ENCODE results near the gene PNPLA1.

The PNPLA1 gene, protein sequence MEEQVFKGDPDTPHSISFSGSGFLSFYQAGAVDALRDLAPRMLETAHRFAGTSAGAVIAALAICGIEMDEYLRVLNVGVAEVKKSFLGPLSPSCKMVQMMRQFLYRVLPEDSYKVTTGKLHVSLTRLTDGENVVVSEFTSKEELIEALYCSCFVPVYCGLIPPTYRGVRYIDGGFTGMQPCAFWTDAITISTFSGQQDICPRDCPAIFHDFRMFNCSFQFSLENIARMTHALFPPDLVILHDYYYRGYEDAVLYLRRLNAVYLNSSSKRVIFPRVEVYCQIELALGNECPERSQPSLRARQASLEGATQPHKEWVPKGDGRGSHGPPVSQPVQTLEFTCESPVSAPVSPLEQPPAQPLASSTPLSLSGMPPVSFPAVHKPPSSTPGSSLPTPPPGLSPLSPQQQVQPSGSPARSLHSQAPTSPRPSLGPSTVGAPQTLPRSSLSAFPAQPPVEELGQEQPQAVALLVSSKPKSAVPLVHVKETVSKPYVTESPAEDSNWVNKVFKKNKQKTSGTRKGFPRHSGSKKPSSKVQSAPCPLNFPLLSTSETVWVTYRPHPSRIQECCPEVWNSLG

DNA sequence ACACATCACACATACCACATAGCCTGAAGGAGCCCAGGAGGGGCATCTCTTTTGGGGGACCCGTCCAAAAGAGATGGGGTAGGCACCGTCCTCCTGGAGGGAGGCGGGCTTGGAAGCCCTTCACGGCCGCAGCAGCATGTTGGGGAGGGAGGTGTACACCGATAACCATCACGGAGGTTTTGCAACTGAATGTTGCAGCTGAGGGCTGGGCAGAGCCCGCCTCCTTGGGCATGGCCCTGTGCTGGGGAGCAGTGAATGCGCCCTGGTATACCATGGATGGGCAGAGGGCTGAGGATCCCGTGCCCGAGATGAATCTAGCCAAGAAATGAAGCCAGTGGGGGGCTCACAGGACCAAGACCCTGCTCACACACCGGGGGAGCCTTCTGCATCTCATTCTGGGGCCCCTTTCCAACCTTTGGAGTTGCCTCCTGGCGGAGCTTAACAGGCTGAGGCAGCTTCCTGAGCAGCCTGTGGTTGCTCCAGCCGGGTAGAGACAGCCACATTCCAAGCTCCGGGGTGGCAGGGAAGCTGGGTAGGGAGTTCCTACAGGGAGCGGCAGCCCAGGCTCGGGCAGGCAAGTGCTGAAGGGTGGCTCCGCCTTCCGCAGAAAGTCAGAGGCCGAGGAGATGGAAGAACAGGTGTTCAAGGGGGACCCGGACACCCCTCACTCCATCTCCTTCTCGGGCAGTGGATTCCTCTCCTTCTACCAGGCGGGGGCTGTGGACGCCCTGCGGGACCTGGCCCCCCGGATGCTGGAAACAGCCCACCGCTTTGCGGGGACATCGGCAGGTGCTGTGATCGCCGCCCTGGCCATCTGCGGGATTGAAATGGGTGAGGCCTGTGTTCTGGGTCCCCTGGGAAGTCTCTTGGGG is at the start of gene PNPLA1:
Gene PNPLA1 (plus strand): TSS at position 227 of the 872 bp plus-strand sequence. CDS start 400 bp downstream, at position 627.
- H3K4me1 ChIP-seq (ENCODE audit: control insufficient read depth in 1 of 2, insufficient read depth in 2 of 2, low read length in 2 of 2), result peaks cover 0 to 3% of the 10 kb centered on the region in 2 donors
- no peak within 1 kb of the TSS for H3K27ac ChIP-seq (ENCODE audit: low read length)
- H3K4me3 ChIP-seq (ENCODE audit: low read depth in 1 of 2, low read length in 2 of 2), result no peak within 1 kb of the TSS
- no peaks in the 10 kb centered on the region for H3K27me3 ChIP-seq (ENCODE audit: low read depth, low read length)
- H3K9me3 ChIP-seq (ENCODE audit: control insufficient read depth in 1 of 2, low read length in 2 of 2), result peaks cover 7 to 10% of the 10 kb centered on the region in 2 donors
- H3K36me3 ChIP-seq (ENCODE audit: control insufficient read depth in 1 of 2, insufficient read depth in 2 of 2, low read length in 2 of 2), result no peaks in the 10 kb centered on the region

DNA sequence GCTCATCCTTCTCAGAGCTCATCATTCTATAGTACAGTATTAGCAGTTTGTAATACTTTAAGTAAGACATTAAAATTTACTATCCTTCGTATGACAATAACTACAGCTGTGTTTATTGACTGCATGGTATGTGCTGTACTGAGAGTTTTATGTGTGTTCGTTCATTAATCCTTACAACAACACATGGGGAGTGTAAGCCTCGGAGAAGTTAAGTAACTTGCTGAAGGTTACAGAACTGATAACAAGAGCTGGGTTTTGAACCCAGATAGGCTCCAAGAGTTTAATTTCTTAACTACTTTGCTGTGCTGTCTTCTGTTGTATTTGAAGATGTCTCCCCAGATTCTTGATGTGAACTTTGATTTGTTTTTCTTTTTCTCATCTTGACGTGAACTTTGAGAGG is 49.6 kb upstream of the PNPLA1 start:
- Histone ChIP-seq H3K36me3 (ENCODE audit: control insufficient read depth in 1 of 2, insufficient read depth in 2 of 2, low read length in 2 of 2) (peaks cover 48 to 75% of the 10 kb centered on the region in 2 donors), H3K9me3 (ENCODE audit: control insufficient read depth in 1 of 2, low read length in 2 of 2) (no peaks in the 10 kb centered on the region), H3K27ac (ENCODE audit: low read length) (no peak overlapping the region), H3K4me1 (ENCODE audit: control insufficient read depth in 1 of 2, insufficient read depth in 2 of 2, low read length in 2 of 2) (no peaks in the 10 kb centered on the region), H3K27me3 (ENCODE audit: low read depth, low read length) (no peaks in the 10 kb centered on the region), H3K4me3 (ENCODE audit: low read depth in 1 of 2, low read length in 2 of 2) (no peak overlapping the region)

DNA sequence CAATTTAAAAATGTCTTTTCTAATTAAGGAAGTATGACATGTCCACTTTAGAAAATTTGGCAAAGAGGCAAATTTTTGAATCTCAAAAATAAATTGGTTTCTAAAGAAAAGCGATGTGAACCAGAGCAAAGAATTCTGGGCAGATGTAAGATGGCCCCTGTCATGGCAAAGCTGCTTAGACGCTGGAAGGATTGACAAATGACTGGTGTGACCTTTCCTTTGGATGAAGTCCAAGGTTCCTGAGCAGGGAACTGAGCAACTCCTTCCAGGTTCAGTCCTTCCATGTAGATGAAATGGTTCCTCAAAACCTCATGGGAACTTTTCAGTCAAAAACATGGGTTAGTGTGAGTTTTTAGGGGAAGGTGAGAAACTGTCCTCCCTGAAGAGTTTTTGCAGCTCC is 48.2 kb upstream of the PNPLA1 start:
- H3K27ac ChIP-seq (ENCODE audit: low read length), result no peak overlapping the region
- H3K4me3 ChIP-seq (ENCODE audit: low read depth in 1 of 2, low read length in 2 of 2), result no peak overlapping the region
- no peaks in the 10 kb centered on the region for H3K27me3 ChIP-seq (ENCODE audit: low read depth, low read length)
- H3K36me3 ChIP-seq (ENCODE audit: control insufficient read depth in 1 of 2, insufficient read depth in 2 of 2, low read length in 2 of 2), result peaks cover 60 to 80% of the 10 kb centered on the region in 2 donors
- no peaks in the 10 kb centered on the region for H3K4me1 ChIP-seq (ENCODE audit: control insufficient read depth in 1 of 2, insufficient read depth in 2 of 2, low read length in 2 of 2)
- no peaks in the 10 kb centered on the region for H3K9me3 ChIP-seq (ENCODE audit: control insufficient read depth in 1 of 2, low read length in 2 of 2)

DNA sequence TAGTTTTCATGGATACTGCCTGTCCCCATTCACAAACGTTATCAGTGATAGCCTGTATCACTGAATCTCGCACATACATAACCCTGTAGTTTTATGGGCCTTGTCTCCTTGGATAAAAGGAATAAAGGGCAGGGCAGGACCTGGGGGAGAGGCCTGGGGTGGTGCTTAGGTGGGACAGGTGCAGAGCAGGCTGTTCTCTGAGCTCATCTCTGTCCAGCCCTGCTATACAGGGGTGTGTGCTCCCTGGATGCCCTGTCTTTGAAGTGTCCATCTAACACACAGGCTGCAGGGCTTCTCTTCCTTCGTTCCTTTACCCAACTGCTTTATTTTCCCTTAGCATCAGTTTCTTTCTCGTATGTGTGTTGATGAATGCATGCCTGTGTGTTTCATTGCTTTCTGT is 46.9 kb upstream of the PNPLA1 start:
- Histone ChIP-seq H3K9me3 (ENCODE audit: control insufficient read depth in 1 of 2, low read length in 2 of 2) (no peaks in the 10 kb centered on the region), H3K4me1 (ENCODE audit: control insufficient read depth in 1 of 2, insufficient read depth in 2 of 2, low read length in 2 of 2) (no peaks in the 10 kb centered on the region), H3K27ac (ENCODE audit: low read length) (no peak overlapping the region), H3K27me3 (ENCODE audit: low read depth, low read length) (no peaks in the 10 kb centered on the region), H3K36me3 (ENCODE audit: control insufficient read depth in 1 of 2, insufficient read depth in 2 of 2, low read length in 2 of 2) (peaks cover 53 to 73% of the 10 kb centered on the region in 2 donors), H3K4me3 (ENCODE audit: low read depth in 1 of 2, low read length in 2 of 2) (no peak overlapping the region)

DNA sequence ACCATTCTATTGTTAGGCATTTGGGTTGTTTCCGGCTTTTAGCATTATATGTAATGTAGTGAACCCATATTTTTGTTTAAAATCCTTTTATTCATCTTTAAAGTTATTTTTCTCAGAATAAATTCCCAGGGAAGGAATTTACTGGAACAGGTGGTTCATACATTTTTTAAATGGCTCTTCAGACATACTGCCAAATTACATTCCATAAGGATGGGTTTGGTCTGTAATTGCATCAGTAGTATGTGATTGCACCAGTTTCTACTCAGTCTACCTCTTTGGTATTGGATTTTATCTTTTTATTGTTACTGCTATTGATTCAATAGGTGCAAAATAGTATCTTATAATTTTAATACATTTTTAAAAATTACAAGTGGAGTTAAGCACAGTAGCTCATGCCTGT is 46.2 kb upstream of the PNPLA1 start:
- H3K4me1 ChIP-seq (ENCODE audit: control insufficient read depth in 1 of 2, insufficient read depth in 2 of 2, low read length in 2 of 2), result no peaks in the 10 kb centered on the region

DNA sequence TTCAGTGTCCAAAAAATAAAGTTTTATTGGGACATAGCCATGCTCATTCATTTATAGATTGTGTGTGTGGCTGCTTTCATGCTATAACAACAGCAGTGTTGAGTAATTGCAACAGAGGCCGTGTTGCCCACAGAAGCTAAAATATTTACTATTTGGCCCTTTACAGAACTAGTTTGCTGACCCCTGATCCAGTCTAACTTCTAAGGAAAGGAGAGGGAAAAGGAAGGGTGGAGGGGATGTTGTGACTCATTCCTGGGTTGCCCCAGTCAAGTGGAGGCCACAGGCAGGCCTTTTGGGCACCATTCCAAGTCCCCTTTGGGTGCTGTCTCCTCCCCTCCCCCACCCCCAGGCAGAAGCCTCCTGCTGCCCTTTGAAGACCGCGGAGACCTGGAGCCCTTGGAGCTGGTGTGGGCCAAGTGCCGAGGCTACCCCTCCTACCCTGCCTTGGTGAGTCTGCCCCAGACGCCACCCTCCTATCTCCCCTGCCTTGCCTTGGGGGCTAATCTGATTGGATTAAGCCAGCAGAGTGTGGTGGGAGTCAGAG is 44.9 kb upstream of the PNPLA1 start:
- Histone ChIP-seq H3K27ac (ENCODE audit: low read length) (no peak overlapping the region), H3K9me3 (ENCODE audit: control insufficient read depth in 1 of 2, low read length in 2 of 2) (no peaks in the 10 kb centered on the region), H3K4me3 (ENCODE audit: low read depth in 1 of 2, low read length in 2 of 2) (no peak overlapping the region), H3K4me1 (ENCODE audit: control insufficient read depth in 1 of 2, insufficient read depth in 2 of 2, low read length in 2 of 2) (no peaks in the 10 kb centered on the region), H3K36me3 (ENCODE audit: control insufficient read depth in 1 of 2, insufficient read depth in 2 of 2, low read length in 2 of 2) (peaks cover 57 to 73% of the 10 kb centered on the region in 2 donors), H3K27me3 (ENCODE audit: low read depth, low read length) (no peaks in the 10 kb centered on the region)

More for the DNA sequence above, 46.2 kb upstream of the PNPLA1 start:
- no peaks in the 10 kb centered on the region for H3K27me3 ChIP-seq (ENCODE audit: low read depth, low read length)
- H3K36me3 ChIP-seq (ENCODE audit: control insufficient read depth in 1 of 2, insufficient read depth in 2 of 2, low read length in 2 of 2), result peaks cover 56 to 73% of the 10 kb centered on the region in 2 donors
- no peaks in the 10 kb centered on the region for H3K9me3 ChIP-seq (ENCODE audit: control insufficient read depth in 1 of 2, low read length in 2 of 2)
- no peak overlapping the region for H3K4me3 ChIP-seq (ENCODE audit: low read depth in 1 of 2, low read length in 2 of 2)
- no peak overlapping the region for H3K27ac ChIP-seq (ENCODE audit: low read length)

DNA sequence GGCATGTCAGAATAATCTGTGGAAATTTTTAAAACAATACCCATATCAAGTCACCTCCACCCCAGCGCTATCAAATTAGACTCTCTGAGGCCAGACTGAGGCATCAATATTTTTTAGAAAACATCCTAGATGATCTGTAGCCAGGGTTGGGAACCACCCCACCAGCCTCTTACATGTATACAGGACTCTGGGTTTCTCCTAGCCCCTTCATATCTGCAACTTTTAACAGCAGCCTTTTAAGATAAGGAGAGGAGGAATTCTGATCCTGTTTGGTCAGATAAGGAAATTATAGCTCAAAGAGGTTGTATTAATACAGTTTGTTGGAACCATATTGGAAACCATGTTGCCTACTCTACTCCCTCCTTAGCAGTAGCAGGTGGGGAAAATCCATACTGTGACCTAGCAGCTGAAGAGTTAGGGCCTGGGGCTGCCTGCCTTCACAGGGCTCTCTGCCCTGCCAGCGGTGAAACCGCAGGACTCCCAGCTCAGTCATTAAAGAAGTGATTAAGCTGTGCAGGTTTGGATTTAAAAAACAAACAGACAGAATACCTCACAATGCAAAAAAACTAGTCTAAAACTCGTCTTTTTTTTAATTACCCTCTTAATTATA is 43.3 kb upstream of the PNPLA1 start:
- no peaks in the 10 kb centered on the region for H3K4me1 ChIP-seq (ENCODE audit: control insufficient read depth in 1 of 2, insufficient read depth in 2 of 2, low read length in 2 of 2)
- no peaks in the 10 kb centered on the region for H3K27me3 ChIP-seq (ENCODE audit: low read depth, low read length)
- H3K4me3 ChIP-seq (ENCODE audit: low read depth in 1 of 2, low read length in 2 of 2), result no peak overlapping the region
- H3K27ac ChIP-seq (ENCODE audit: low read length), result no peak overlapping the region
- H3K36me3 ChIP-seq (ENCODE audit: control insufficient read depth in 1 of 2, insufficient read depth in 2 of 2, low read length in 2 of 2), result peaks cover 63 to 89% of the 10 kb centered on the region in 2 donors
- H3K9me3 ChIP-seq (ENCODE audit: control insufficient read depth in 1 of 2, low read length in 2 of 2), result no peaks in the 10 kb centered on the region

DNA sequence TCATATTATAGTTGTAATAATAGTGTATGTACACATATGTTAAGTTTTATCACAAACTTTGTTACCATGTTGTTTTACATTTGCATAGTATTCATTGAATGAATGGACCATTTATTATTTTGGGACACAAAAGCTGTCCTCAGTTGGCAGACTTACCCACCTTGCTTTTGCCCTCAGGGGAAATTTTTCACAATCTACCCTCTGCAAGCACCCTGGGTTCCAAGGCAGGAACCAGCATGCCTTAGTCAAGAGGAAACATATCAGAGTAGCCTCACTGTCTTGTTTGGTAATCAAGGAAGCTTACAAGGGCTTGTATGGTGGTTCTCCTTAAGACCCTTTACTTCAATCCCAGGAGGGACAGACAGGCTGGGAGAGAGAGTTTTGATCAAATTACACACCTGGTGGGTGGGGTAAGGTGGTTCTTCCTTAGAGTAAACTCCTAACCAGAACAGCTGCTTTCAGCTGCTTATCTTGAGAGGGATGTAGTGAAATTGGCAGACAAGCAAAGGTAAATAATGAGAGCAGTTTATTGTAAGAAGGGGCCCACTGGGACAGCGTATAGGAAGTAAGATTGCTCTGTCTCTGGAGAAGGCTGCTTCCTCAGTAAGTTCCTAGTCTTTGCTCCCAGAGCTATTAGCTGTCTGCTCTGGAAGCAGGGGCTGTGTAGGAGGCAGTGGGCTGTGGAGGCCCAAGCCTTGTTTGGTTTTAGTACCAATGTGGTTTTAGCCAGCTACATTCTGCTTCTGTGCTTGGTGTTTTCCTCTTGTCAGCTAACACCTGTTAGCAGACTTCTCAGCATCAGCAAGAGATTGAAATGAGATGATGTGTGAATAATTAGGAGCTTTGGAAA is 42.3 kb upstream of the PNPLA1 start:
- Histone ChIP-seq H3K27me3 (ENCODE audit: low read depth, low read length) (no peaks in the 10 kb centered on the region), H3K4me3 (ENCODE audit: low read depth in 1 of 2, low read length in 2 of 2) (no peak overlapping the region), H3K27ac (ENCODE audit: low read length) (no peak overlapping the region), H3K4me1 (ENCODE audit: control insufficient read depth in 1 of 2, insufficient read depth in 2 of 2, low read length in 2 of 2) (no peaks in the 10 kb centered on the region), H3K36me3 (ENCODE audit: control insufficient read depth in 1 of 2, insufficient read depth in 2 of 2, low read length in 2 of 2) (peaks cover 56 to 88% of the 10 kb centered on the region in 2 donors), H3K9me3 (ENCODE audit: control insufficient read depth in 1 of 2, low read length in 2 of 2) (no peaks in the 10 kb centered on the region)

DNA sequence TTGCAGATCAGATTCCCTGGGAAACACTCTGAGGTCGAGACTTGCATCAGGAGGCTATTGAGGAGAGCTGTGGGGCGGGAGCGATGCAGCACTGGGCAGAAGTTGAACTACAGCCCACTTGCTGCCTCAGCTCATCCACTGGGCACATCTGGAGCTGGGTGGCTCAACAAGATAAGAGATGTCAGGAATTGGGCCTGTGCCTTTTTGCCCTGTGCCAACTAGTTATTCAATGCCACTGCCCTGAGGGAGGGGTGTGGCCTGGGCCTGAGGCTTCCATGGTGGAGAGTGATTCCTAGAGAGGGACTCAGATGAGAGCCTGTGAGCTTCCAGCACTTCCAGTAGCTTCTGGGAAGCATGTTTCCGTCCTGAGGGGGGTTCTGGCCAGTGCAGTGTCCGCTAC is 40.6 kb upstream of the PNPLA1 start:
- Histone ChIP-seq H3K4me3 (ENCODE audit: low read depth in 1 of 2, low read length in 2 of 2) (no peak overlapping the region), H3K36me3 (ENCODE audit: control insufficient read depth in 1 of 2, insufficient read depth in 2 of 2, low read length in 2 of 2) (peaks cover 47 to 87% of the 10 kb centered on the region in 2 donors), H3K4me1 (ENCODE audit: control insufficient read depth in 1 of 2, insufficient read depth in 2 of 2, low read length in 2 of 2) (no peaks in the 10 kb centered on the region), H3K9me3 (ENCODE audit: control insufficient read depth in 1 of 2, low read length in 2 of 2) (no peaks in the 10 kb centered on the region), H3K27ac (ENCODE audit: low read length) (no peak overlapping the region), H3K27me3 (ENCODE audit: low read depth, low read length) (no peaks in the 10 kb centered on the region)

DNA sequence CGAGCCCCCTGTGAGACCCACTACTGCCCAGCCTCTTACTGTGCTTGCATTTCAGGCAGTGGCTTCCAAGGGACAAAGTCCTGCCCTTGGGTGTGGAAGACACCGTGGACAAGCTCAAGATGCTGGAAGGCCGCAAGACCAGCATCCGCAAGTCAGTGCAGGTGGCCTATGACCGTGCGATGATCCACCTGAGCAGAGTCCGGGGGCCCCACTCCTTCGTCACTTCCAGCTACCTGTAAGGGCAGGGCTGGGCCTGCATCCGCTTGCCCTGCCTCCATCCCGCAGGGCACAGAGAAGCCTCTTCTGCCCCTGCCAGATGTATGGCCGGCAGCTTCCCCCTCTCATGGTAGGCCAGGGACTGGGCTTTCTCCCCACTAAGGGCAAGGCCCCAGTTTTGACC is 39.5 kb upstream of the PNPLA1 start:
- Histone ChIP-seq H3K4me3 (ENCODE audit: low read depth in 1 of 2, low read length in 2 of 2) (no peak overlapping the region), H3K27ac (ENCODE audit: low read length) (no peak overlapping the region), H3K27me3 (ENCODE audit: low read depth, low read length) (no peaks in the 10 kb centered on the region), H3K4me1 (ENCODE audit: control insufficient read depth in 1 of 2, insufficient read depth in 2 of 2, low read length in 2 of 2) (no peaks in the 10 kb centered on the region), H3K9me3 (ENCODE audit: control insufficient read depth in 1 of 2, low read length in 2 of 2) (no peaks in the 10 kb centered on the region), H3K36me3 (ENCODE audit: control insufficient read depth in 1 of 2, insufficient read depth in 2 of 2, low read length in 2 of 2) (peaks cover 47 to 76% of the 10 kb centered on the region in 2 donors)

Measured in muscle layer of duodenum (tissue), 2 donors.